ENCODE data around the gene PTPRS. TPM values are rescaled to one million over a fixed set of nuclear protein-coding genes. Genes with fewer than 3 reads are reported as not detected.

The PTPRS gene
- total and polyA plus RNA-seq, 2 of the 13 experiments (the other 11 are each of a cell fraction or from before 2014, with no cell fraction given): 32.7 to 43.9 TPM

- no peak overlapping the region for H3K4me2 ChIP-seq (ENCODE audit: low read depth, low read length)
- ChIA-PET CTCF (ENCODE audit: low intra/inter-chr PET ratio, low total read pairs) (no interaction called here), POLR2A (no interaction called here)
- no peak overlapping the region for H3K9ac ChIP-seq (ENCODE audit: insufficient read depth, low read depth, low read length)
- no peak overlapping the region for H3K4me3 ChIP-seq (replicated peaks in 1 of 3; ENCODE audit: insufficient read depth in 1 of 3, low read depth in 2 of 3, low read length in 3 of 3)
- peak; percentile 39 for DNase-seq (ENCODE audit: low spot score)
- intact Hi-C loops (cut with micrococcal nuclease; ENCODE audit: unreplicated experiment): no loop called here
- no peak overlapping the region for H3K27ac ChIP-seq (ENCODE audit: extremely low read length, insufficient read depth, low read length)
- no peak for FAIRE-seq
- in situ Hi-C loops (cut with HindIII; ENCODE audit: extremely low pct_ligation_motif_present, low pct_unique_long_range_greater_than_20kb): no loop called here
- WGBS (ENCODE audit: low lambda C conversion rate): 44% methylated on average over 8 of the region's 8 CpGs
- TF ChIP-seq SNRNP70 (IDR thresholded peaks at IDR 0.05; ENCODE audit: low read depth, low read length) (no peak), PAF1 (CRISPR knock-in tag; IDR thresholded peaks at IDR 0.05) (no peak), FOSL2 (CRISPR knock-in tag; IDR thresholded peaks at IDR 0.05) (0 out of 2 replicates have a peak, but pooled peaks have one; percentile 17), SAFB2 (CRISPR knock-in tag; IDR thresholded peaks at IDR 0.05; ENCODE audit: borderline replicate concordance, low read depth) (no peak), ZC3H13 (CRISPR knock-in tag; IDR thresholded peaks at IDR 0.05) (no peak), ZMYM3 (CRISPR knock-in tag; IDR thresholded peaks at IDR 0.05) (peak; percentile 70), ZFP36 (IDR thresholded peaks at IDR 0.05; ENCODE audit: borderline replicate concordance, low read depth, low read length, partially characterized antibody) (peak; percentile 22), FOXA3 (CRISPR knock-in tag; IDR thresholded peaks at IDR 0.05) (no peak), MYC (CRISPR knock-in tag; IDR thresholded peaks at IDR 0.05; ENCODE audit: borderline replicate concordance) (no peak), SSRP1 (CRISPR knock-in tag; IDR thresholded peaks at IDR 0.05) (no peak), RAD21 (CRISPR knock-in tag; IDR thresholded peaks at IDR 0.05) (peak; percentile 40; the same call in 1 of the 2 replicates), SMC3 (IDR thresholded peaks at IDR 0.05; ENCODE audit: low read length) (peak; percentile 45), CTCF (CRISPR knock-in tag; IDR thresholded peaks at IDR 0.05) (peak; percentile 80), STAG1 (CRISPR knock-in tag; IDR thresholded peaks at IDR 0.05) (peak; percentile 62)
- no peaks in the 10 kb centered on the region for H3K4me1 ChIP-seq (ENCODE audit: insufficient read depth, low read length)
- H3K36me3 ChIP-seq (replicated peaks in 1 of 2; ENCODE audit: control insufficient read depth in 1 of 2, insufficient read depth in 2 of 2, low read length in 2 of 2): no peaks in the 10 kb centered on the region
- H3K27me3 ChIP-seq (ENCODE audit: control insufficient read depth in 1 of 2, insufficient read depth in 2 of 2, low read length in 2 of 2): no peaks in the 10 kb centered on the region
- ATAC-seq: peak; percentile 87
- BruUV-seq (replicated peaks): no TSS peak
- no peaks in the 10 kb centered on the region for H3K79me2 ChIP-seq (ENCODE audit: insufficient read depth, low read length)
- no peaks in the 10 kb centered on the region for H4K20me1 ChIP-seq (ENCODE audit: insufficient read depth, low read length)
- no peak overlapping the region for H2AFZ ChIP-seq (ENCODE audit: low read length)
- H3K9me3 ChIP-seq (ENCODE audit: low read length): no peaks in the 10 kb centered on the region
These were observed 29.4 kb upstream of the PTPRS start for GRCh38 chr19:5369962-5370367.

All from HepG2 (cell line).